Measurements from ENCODE around the gene SMARCD1. TPM values are rescaled to one million over a fixed set of nuclear protein-coding genes. Genes with fewer than 3 reads are reported as not detected.
A peak's percentile ranks its signal among the peaks of the same experiment; 100 is the strongest.

SMARCD1 gene
- polyA plus RNA-seq, 5 donors = 132 to 141 (median 139) TPM

- DNase-seq = no peak
These were observed 29.1 kb upstream of the SMARCD1 start for GRCh38 chr12:50055831-50056638.

DNA sequence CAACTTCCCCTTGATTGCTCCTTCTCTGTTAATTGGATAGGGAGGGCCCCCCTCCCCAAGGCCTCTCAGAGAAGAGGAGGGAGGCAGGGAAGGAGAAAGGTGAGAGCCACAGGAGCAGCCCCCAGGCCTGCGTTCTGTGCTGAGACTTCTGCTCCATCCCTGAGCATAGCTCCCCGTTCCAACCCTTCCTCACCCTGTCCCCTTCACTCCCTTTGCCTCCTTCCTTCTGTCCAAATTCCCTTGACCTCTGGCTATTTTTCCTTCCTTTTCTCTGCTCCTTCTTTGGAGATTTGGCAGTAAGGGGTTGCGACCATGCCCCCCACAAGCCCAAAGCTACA, 28.5 kb upstream of the SMARCD1 start:
- DNase-seq = no peak

DNA sequence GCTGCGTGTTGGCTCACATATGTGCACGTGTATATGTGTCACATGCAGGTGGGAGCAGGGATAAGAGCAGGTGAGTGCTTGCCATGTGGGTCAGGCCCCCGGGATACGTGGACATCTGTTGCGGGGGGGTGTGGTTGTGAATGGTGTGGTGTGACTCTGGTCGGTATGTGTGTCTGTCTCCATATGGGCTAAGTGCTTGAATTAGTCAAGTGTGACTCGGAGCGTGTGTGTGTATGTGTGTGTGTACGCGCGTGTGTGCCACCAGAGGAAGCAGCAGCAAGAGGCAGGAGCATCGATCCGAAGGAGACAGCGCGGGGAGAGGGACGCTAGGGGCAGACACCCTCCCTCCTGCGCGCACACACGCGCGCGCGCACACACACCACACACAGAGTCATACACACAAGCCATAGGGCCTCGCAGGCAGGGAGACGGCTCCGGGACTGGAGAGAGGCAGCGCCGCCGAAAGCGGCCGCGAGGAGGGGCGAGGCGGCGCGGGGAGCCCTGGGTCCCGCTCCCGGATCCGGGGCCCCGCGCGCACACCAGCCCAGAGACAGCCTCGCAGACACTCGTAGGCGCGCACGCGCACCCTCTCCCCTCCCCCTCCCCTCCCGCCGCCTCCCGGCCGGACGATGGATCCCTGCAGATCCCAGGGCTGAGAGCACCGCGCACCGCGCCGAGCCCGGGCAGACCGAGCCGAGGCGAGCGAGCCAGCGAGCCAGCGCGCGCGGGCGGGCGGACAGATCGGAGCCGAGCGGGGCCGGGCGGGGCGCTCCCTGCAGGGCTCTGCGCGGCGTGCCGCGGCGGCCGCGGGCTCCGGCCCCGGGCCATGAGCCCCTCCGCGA, 27.9 kb upstream of the SMARCD1 start, which contains the start of gene ASIC1:
Gene ASIC1 (plus strand): TSS at position 597 of the 842 bp plus-strand sequence. CDS start 1,171 bp downstream, outside the sequence.
- DNase-seq = peak; percentile 73 to 74

- no peak for DNase-seq
These were observed 27.1 kb upstream of the SMARCD1 start for GRCh38 chr12:50057896-50058670.

- DNase-seq = no peak
These were observed 26.3 kb upstream of the SMARCD1 start for GRCh38 chr12:50058743-50059312.

DNA sequence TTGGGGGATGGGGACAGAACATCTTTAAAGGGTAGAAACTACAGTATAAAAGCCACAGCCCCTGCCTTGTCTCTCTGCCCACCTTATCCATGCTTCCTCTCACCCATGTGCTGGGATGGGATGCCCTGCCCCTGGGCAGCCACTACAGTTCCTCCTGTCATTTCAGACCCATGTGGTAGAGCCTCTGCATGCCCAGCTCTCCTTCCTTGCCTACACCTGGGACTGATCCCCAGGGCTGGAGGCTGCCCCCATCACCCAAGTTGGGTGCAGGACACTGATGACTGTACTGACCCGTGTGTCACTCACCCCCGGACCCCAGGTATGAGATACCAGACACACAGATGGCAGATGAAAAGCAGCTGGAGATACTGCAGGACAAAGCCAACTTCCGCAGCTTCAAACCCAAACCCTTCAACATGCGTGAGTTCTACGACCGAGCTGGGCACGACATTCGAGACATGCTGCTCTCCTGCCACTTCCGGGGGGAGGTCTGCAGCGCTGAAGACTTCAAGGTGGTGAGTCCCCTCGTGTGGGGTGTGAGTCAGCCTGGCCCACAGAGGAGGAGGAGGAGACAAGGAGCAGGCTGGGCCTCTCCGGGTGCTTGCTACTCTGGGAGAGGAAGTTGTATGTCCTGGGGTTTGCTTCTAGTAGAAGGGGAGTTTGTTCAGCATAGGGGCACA, 25.6 kb upstream of the SMARCD1 start:
- no peak for DNase-seq

- no peak for DNase-seq
These were observed 25.0 kb upstream of the SMARCD1 start for GRCh38 chr12:50060120-50060468.

DNA sequence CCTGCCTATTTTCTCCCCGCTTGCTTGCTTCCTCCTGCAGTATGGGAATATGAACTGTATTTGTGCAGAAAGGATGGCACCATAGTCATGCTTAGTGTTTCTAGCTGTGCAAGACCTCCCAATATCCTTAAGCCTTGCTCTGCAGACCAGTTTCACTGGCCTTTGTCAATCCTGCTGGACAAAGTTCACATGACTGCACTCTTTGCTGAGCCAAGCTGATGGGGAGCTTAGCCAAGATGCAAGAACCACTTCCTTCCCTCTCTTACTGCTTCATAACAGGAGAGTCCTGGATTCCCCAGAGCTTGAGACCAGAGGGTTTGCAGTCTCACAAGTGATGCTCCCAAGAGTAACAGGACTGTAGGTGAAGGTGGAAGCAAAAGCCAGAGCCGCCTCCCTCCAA, 24.0 kb upstream of the SMARCD1 start:
- DNase-seq = no peak

DNA sequence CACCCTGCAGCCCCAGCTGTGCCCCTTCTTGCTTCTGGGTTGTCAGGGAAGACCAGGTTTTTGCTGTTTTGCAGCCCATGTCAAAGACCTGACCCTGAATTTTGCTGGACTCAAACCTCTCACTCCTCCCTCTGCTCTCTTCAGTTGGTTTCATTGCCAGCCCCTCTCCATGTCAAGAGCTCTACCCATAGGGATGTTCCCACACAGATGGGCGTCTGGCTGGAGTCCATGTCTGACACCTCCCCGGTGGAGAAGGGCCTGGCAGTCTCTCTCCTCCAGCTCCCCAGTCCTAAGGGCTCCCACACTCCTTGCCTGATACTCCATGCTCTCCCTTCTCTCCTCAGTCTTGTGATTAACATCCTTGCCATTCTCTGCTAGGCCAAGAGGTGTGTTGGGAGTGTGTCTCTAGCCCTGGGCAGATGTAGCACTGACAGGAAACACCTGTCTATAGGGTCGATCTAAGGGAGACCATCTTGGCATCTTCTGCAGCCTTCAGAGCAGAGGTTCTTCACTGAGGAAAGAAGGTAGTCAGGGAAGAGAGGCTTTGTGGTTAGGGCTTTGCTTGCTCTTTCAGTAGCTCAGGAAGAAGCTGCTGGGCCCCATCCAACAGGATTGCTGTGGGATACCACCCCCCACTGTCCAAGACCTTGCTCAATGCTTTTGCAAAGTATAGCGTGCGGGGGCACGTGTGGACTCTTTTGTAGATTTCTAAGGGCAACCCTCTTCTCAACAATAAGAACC, 23.0 kb upstream of the SMARCD1 start:
- no peak for DNase-seq

DNA sequence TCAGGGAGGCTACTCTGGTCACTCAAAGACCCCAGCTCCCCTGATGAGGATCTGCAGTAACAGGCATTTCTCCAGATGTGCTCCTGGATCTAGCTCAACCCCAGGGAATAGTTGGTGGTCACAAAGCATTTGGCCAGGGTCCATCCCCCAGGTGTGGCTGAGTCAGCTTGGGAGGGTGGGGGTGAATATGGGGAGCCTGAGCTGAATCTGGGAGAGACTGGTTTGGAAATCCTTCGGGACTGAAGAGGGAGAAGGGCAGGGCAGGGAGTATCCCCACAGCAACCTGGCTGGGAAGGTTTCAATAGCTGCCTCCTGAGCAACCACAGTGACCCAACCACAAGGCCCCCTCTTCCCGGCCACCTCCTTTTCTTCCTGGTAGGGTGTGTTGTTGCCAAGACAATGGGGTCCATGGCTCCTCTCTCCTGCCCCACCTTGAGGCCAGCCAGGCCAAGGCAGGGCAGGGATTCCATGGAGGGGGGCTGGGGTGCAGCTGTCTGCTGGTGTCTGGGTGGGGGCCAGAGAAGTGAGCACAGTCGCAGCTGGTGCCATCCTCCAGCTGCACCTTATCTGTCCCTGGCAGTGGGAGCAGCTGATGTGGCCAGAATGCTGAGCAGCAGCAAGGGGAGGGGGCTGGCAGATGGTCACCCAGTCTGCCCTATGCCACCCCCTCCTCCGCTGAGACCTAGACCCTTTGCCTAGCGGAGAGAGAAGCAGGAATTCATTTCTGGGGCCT, 22.2 kb upstream of the SMARCD1 start:
- no peak for DNase-seq

DNA sequence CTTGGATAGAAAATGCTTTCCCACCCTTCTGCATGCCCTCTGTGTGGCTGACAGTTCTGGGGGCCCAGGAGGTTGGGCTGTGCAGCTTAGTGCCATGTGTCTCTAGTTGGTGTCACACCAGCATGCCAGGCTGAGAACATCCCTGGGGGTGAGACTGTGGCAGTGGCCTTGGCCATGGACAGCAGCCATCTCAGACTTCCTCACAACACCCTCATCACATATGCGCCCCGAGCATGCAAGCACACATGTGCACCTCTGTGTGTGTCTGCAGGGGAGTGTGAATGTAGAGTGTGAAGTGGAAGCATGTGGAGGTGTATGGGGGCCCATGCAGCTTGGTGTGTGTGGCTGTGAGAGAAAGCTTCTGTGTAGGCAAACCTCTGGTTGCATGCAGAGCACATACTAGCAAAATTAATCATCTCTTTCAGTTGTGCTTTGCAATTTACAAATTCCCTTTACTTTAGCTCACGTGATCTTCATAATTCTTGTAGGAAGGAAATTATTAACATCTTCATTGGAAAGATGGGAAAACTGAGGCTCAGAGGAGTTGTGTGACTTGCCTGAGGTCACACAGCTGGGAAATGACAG, 19.3 kb upstream of the SMARCD1 start:
- no peak for DNase-seq

DNA sequence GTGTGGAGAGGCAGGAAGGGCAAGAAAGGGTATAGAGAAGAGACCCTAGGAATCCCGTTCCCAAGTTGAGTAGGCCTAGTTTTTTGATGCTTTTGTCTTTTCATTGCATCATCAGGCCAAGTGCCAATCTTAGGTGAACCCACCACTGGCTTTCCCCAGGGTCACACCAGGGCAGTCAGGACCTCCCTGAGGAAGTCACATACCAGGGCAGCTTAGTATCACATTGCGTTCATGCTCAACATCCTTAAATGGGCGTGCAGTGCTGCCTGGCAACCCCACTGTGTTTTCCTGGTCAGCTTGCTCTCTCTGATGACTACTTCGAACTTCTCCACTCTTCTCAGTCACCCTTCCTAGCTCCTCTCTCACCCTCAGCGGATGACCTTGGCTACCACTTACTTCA, 18.7 kb upstream of the SMARCD1 start:
- DNase-seq = no peak

- no peak for DNase-seq
These were observed 16.1 kb upstream of the SMARCD1 start for GRCh38 chr12:50069069-50069468.

- DNase-seq = no peak
These were observed 15.6 kb upstream of the SMARCD1 start for GRCh38 chr12:50069539-50069938.

GRCh38 chr12:50070314-50071060, 14.7 kb upstream of the SMARCD1 start:
- DNase-seq = peak; percentile 72 to 85

DNA sequence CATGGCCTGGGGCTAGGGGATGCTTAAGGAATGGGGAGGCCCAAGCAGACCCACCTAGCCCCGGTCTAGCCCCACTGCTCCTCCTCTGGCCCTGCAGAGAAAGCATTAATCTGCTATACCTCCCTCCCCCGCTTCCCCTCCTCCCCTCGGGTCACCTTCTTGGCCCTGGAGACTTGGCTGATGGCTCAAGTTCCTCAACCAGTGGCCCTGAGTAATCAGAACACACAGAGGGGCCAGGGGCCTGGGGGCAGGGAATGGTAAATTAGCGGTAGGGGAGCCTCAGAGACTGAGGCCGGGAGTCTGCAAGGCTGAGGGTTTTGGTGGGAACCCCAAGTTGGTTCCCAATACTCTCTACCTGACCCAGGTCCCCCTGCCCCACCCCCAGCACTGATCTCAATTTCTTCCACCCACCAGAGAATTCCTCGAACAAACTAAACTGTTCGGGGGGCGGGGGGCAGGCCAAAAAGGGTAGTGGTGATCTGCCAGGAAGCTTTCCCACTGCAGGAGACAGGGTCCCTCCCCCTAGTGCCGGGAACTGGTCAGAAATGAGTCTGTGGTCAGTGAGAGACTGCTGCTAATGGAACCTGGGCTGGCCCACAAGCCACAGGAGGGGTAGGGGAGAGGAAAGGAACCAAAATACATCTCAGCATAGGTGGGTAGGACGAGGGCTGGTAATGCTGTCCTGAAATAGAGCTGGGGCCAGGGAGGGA, 12.8 kb upstream of the SMARCD1 start:
- DNase-seq = no peak

- DNase-seq = no peak
These were observed 11.9 kb upstream of the SMARCD1 start for GRCh38 chr12:50073206-50073605.

DNA sequence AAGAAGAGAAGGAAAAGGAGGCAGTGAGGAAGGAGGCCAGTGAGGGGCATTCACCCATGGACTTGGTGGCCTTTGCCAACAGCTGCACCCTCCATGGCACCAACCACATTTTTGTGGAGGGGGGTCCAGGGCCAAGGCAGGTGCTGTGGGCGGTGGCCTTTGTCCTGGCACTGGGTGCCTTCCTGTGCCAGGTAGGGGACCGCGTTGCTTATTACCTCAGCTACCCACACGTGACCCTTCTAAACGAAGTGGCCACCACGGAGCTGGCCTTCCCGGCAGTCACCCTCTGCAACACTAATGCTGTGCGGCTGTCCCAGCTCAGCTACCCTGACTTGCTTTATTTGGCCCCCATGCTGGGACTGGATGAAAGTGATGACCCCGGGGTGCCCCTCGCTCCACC, 11.4 kb upstream of the SMARCD1 start:
- DNase-seq = no peak
